Stimulated activated CD4-positive, alpha-beta T cell treated with anti-CD3 and anti-CD28 coated beads, Interleukin-2, amount 100 ng/mL, for 4 hours (primary cell): Measurements from ENCODE around the gene OSBPL5.

Source experiments
- DNase-seq: peaks from one replicate; pipeline ENCODE4 v3.0.0-alpha.2; 2020; ENCODE audit warnings: low read depth

The OSBPL5 gene

DNA sequence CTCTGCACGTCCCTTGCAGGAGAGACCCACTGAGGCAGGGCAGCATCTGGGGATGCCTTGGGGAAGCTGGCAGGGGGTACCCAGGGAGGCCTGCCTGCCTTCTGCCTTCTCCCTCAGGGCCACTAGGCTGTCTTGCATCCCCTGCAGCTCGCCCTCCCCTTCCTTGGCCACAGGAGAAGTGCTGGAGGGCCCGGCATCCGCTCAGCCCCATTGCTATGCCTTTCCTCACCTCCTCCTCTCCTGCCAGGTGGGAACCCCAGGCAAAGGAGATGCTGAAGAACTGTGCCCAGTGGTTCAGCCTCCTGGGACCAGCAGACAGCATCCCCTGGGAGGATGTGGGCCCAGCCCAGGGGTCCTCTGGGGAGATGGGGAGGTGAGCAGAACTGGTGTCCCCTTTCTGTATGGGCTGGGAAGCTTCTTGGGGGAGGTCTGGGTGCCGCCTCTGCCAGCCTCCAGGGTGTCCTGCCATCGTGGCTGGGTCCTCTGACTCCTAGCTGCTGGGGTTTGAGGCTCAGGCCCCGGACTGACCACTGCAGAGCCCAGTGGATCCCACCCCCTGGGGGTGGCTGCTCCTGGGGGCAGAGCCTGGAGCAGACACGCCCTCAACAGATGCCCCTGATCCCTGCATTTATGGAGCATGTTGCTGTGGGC, 32.9 kb upstream of the OSBPL5 start:
- no peak for DNase-seq

DNA sequence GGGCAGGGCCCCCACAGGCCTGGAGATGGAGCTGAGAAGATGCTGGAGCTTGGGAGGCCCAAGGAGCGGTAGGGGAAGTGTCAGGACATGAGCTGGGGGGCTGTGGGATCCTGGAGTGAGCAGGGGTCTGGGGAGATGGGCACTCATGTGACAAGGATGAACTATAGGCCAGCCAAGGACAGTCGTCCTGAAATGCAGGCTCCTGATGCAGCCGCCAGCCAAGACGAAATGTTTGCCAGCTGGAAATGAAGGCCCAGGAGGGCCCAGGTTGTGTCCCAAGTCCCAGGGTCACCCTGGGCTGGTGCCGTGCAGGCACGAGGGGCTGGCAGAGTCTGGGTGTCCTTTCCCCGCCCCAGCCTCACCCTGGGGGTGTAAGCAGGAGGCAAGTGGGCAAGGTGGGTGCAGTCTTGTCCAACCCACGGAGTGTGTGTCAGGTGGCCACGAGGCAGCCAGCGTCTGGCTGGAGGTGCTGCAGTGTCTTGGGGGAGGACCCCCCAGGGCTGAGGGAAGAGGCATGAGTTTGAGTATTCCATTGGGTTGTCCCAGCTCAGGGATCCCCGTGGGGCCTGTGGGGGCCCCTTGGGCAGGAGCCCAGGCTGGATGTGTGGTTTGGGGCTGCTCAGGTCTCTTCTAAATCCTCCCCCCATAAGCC, 32.1 kb upstream of the OSBPL5 start:
- DNase-seq: no peak

DNA sequence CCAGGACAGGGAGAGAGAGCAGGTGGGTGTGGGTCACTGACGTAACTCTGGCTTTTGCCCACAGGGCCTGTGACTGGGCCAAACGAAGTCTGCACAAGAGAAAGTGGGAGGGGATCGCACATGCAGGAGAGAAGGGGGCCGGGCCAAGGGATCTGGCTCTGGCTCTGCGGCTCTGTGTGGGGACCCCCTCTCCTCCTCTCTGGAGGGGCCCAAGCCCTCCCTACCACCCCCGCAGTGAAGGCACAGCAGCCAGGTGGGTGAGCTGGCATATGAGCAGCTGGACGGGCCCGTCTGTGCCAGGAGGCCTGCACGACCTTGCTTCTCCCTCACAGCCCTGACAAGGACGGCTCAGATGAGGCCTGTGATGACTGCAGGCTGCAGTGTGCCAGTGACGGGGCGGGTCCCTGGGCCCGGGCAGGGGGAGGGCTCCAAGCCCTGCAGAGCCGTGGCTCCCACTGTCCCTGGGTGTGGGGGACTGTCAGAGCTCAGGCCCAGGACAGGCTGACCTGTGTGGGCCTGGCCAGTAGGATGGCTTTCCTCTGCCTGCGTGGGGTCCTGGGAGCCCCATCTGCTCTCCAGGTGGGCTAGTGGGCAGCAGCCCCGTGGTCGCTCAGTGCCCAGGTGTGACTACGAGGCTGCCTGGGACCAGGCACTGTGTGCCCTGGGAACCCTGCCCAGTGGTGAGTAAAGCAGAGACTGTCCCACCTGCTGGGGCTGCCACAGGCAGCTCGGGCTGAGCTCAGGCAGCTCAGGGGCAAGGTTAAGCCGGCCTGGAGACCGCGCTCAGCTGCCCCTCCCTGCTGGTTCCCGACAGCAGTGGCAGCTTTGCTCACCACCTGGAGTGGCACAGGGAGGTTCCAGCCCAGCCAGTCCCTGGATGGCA, 31.3 kb upstream of the OSBPL5 start:
- no peak for DNase-seq

DNA sequence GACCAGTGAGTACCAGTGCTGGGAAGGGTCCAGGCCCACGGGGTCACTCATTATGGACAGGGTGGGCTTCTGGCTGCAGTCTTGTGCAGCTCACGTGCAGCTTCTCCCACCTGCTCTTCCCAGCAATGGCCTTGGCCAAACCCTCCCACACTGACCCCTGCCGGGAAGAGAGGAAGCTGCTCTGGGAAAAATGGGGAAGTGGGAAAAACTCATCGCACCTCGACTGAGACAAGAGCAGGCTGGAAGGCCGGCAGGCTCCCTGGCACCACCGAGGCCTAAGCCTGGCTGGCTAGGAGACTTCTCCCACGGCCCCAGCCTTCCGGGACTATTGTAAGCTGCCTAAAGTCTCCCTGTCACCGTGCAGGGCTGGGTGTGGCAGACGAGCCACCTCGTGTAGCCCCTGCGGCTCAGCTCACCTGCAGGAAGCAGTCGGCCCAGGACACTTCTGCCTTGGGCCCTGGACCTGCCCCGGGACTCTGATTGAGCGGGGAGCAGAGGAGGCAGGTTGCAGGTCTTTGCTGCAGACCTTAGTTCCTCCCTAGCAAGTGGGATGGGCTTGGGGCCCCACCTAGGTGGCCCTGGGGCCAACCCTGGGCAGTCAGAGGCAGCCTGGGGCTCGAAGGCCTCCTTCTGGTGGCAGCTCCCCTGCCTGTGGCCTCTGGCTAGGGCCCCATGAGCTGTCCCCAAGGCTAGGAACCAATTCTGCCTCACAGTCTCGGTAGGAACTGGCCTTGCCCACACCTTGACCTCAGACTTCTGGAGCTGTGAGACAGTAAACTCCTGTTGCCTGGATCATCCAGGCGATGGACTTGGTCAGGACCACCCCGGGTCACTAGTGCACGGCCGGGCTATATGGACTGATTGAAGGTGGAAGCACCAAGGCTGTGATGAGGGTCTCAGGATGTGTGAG, 30.4 kb upstream of the OSBPL5 start:
- no peak for DNase-seq

DNA sequence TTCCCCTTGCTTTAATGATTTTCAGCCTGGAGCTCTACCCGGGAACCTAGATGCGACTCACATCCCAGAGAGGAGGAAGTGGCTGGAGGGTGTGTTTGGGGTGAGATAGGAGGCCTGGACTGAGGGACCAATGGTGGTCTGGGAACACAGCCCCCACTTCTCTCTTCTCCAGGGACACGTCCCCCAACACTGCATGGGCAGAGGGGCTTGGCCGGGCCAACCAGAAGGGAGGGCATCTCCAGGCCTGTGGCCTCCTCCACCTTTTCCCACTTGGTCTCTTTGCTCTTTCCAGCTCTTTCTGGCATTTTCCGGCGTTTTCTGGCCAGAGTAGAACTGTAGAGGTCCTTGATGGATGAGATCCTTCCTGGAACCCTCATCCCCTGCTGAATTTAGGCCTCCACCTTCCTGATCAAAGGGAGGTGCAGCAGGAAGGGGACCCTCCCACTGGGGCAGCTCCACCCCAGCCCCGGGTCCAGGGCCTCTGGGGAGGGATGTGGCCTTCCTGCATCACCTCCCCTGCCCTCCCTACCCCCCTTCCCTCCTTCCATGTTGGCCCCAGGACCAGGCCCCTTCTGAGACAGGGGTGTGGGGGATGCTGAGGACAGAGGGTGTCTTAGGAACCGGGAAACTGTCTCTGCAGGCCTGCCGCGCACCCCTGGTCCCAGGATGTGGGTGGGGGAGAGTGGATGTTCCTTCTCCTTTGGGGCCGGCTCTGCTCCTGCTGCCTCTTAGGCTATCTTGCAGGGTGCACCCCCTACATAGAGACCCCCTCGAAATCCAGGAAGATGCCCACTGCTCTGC, 29.1 kb upstream of the OSBPL5 start:
- no peak for DNase-seq

DNA sequence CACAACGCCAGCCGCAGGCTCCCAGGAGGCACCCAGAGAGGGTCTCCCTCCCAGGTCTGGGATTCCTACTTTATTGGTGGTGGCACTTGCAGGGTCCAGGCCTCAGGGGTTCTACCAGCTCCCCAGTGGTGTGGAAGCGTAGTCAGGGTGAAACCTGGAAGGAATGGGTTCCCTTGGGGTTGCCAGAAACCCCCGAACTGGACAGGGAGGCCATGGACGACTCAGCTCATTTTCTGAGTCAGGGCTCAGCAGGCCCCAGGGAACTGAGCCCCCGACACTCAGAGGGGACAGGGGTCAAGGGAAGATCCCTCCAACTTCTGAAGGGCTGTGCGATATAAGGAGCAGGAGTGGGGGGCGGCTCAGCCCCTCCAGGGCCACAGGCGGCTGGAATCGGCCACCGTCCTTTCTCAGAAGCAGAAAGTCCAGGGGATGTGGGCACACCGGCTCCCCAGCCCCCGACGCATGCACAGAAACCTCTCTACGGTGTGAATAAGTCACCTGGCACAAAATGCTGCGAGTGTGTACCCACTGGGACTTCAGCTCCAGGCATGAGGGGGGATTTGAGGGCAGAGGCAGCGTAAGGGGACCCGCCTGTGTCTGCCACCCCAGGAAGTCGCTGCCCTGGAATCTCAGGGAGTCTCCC, 28.4 kb upstream of the OSBPL5 start:
- DNase-seq: no peak

DNA sequence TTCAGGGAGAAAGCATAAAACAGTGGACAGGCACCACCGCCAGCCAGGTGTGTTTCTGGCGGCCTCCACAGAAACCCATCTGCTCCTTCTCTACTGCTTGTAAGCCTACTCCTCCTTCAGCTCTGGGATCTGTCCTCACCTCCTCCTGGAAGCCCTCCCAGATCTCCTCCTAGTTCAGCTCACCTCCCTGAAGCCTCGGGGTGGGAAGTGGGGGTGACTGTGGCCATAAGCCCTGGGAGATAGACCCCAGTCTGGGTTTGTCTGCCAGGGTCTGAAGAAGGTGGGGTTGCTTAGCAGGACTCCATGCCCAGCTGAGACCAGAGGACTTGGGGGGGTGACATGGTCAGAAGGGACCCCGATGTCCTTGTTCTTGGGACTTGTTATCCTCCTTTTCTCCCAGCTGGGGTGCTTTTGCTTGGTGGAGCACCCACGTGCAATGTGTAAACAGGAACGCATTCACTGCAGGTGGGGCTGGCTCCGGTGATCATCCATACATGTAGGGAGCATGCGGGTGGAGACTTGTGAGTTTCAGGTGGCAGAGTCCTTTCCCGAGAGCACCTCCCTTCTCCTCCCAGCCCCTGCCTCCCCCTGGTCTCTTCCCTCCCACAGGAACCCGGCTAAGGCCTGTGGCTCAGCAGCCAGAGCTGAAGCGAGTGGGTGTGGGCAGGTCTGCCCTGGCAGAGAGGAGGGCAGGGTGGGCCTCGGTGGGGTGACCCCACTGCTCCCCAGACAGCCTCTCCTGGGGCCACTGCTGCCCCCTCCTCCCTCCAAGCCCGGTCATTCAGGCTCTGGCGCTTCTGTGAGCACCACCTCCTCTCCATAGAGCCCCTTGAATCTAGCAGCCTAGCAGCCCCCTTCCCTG, 27.6 kb upstream of the OSBPL5 start:
- DNase-seq: no peak

DNA sequence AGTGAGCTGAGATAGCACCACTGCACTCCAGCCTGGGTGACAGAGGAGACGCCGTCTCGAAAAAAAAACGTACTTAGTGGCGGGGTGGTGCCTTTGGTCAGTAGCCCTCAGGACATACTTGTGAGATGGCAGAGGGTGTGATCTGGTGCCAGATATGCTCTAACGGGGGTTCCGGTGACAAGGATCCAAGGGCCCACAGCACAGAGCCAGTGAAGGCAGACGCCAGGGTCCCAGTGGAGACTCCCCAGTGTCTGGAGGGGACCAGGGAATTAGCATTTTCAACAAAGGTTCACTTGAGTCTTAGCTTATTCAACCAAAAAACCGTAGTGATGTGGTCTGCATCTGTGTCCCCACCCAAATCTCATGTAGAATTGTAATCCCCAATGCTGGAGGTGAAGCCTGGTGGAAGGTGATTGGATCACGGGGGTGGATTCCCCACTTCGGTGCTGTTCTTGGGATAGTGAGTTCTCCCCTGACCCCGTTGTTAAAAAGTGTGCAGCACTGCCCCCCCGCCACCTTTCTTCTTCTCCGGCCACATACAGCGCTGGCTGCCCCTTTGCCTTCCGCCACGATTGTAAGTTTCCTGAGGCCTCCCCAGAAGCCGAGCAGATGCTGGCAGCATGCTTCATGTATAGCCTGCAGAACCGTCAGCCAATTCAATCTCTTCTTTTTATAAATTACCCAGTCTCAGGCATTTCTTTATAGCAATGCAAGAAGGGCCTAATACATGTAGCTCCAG, 26.6 kb upstream of the OSBPL5 start:
- no peak for DNase-seq

DNA sequence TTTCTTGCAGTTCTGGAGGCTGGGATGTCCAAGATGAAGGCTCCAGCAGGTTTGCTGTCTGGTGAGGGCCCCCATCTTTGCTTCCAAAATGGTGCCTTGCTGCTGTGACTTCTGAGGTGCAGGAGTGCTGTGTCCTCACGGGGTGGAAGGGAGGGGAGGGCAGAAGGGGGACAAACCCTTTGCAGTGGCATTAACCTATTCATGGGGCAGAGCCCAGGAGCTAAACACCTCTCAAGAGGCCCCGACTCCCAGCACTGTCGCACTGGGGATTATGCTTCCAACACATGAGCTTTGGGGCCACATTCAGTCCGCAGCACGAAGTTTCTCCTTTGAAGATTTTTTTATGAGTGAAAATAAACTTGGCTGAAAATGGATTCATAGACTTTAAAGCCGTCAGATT, 25.5 kb upstream of the OSBPL5 start:
- DNase-seq: no peak

DNA sequence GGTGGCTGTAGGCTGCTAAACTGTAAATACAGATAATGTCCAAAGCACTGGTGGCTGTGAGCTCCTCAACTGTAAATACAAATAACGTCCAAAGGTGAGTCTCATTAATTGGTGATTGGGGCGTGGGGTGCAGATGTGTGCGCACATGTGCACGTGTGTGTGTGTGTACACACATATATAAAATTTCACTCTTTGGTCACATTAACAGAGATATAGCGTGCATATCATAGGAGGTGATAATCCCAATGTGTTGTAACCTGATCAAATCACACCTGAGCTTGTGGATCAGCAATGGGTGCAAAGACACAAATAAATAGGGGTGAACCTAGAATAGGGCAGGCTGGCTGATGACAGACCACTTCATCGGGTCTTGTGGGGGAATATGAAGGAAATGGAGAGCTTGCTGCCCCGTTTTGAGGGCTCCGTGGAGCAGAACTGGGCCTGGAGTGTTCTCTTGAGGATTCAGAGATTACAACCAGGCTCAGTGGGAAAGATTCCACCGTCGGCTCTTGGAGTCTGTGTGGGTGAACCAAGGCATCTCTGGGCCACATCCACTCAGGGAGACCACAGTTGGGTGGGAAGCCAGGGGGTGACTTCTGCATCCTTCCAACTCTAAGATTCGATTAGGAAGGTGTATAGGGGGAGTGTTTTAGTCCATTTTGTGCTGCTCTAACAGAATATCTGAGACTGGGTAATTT, 24.9 kb upstream of the OSBPL5 start:
- DNase-seq: no peak

DNA sequence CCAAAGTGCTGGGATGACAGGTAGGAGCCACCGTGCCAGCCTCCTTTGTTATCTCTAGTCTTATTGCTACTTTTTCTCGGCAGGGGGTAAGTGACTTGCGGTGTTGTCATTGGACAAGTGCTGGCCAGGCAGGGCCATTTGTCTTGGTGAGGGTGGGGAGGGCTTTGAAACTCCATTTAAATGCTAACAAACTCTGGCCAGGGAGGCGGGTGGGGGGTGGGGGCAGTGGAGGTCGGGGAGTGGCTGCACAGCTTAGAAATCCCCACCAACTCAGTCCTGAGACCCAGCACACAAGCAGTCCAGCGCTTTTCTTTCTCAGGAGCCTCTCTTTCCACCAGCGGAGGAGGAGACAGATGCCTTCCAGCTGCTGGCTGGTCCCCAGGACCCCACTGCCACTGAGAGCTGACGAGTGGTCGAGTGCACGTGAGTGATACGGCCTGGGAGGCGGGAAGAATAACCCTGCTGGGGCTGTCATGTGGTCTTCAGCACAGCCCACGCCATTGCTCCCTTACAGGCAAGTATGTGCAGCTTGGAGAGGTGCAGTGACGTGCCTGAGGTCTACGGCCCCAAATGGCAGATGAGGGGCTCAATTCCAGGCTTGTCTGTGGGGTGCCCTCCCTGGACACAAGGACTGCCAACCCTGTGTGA, 24.2 kb upstream of the OSBPL5 start:
- DNase-seq: no peak

DNA sequence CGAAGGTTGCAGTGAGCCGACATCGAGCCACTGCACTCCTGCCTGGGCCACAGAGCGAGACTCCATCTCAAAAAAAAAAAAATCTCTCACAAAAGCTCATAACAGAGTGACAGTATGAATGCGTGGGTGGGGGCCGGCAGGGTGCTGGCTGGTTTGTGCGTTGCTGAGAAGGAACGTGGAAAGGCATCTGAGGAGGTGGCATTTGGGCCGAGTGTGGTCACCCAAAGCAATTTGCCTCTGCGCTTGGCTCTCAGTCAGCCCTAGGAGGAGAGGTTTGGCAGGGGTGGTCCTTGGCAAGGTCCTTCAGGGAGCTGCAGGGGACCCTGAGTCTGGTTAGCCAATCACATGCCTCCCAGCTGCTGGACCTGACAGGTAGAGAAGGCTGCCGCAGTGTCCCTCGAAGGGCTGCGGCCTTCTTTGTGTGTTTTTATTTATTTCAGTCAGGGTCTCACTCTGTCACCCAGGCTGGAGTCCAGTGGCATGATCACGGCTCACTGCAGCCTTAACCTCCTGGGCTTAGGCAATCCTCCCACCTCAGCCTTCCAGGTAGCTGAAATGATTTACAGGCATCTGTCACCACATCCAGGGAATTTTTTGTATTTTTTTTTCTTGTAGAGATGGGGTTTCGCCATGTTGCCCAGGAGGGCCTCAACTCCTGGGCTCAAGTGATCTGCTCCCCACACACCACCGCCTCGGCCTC, 23.5 kb upstream of the OSBPL5 start:
- DNase-seq: no peak

DNA sequence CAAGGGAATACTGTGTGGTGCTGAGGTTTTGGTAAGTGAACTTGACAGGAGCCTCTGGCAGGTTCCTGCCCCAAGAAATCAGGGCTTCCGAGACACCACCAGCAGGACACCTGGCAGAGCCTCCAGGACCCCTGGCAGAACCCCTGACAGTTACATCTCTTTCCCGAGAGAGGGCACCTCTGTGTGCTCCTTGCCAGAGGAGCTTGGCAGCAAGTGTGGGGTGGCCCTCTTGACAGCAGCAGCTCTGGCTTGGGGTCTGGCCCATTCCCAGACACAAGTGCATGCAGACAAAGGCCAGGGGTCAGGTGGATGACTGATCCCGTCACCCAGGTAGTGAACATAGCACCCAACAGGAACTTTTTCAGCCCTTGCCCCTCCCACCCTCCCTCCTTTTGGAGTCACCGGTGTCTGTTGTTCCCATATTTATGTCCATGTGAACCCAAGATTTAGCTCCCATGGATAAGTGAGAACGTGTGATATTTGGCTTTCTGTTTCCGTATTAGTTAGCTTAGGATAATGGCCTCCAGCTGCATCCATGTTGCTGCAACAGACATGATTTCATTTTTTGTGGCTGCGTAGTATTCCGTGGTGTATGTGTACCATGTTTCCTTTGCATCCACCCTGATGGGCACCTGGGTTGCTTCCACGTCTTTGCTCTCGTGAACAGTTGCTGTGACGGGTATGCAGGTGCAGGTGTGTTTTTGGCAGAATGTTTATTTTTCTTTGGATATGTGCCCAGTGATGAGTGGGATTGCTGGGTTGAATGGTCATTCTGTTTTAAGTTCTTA, 21.2 kb upstream of the OSBPL5 start:
- no peak for DNase-seq

DNA sequence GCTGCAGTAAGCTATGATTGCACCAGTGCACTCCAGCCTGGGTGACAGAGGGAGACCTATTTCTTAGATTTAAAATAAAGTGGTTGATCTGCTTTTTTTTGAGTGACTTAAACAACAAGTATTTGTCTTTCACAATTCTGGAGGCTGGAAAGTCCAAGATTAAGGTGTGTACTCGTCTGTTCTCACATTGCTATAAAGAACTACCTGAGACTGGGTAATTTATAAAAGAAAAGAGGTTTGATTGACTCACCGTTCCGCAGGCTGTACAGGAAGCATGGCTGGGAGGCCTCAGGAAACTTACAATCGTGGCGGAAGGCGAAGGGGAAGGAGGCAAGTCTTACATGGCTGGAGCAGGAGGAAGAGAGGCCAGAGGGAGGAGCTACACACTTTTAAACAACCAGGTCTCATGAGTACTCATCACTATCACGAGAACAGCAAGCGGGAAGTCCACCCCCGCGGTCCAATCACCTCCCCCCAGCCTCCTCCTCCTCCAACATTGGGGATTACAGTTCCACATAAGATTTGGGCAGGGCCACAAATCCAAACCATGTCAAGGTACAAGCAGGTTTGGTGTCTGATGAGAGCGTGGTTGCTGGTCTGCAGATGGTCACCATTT, 19.7 kb upstream of the OSBPL5 start:
- no peak for DNase-seq

DNA sequence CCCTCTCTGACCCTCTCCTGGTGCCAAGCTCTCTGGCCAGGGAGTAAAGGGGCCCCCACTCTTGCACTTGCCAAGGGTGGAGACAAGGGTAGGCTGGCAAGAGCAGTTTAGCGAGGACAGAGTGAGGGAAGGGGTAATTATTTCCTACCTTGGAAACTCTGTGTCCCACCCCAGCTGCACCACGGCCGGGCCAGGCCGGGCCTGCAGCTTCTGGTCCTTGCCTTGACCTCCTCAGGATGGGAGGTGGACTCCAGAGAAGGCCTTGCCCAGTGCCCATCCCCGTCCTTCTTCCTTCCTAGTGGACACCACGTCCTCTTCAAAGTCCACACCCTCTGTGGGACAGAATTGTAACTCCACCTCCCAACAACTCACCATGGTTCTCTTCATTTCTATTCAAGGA, 18.4 kb upstream of the OSBPL5 start:
- DNase-seq: no peak

DNA sequence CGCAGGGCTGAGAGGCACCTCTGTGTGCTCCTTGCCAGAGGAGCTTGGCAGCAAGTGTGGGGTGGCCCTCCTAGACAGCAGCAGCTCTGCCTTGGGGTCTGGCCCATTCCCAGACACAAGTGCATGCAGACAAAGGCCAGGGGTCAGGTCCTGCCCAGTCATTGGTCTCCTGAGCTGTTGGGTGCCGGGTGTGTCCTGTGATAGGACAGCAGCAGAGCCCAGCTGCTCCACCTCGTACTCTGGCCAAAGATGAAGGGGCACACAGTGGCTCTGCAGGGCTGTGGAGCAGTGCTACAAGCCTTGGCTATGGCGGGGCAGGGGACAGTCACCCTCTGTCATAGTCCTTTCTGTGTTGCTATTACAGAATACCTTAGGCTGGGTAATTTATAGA, 17.3 kb upstream of the OSBPL5 start:
- DNase-seq: no peak
